Activated B cell treated with CpG ODN at 0.5 μM for 24 hours (primary cell): Measurements from ENCODE around the gene TOMM40L. TPM values are rescaled to one million over a fixed set of nuclear protein-coding genes. Genes with fewer than 3 reads are reported as not detected.

Experiments used
- ATAC-seq: fragments of 200-7000 bp; cut with Tn5 transposase; one replicate; pipeline ENCODE4 v1.10.0; 2021; ENCODE audit warnings: low read depth, mild to moderate bottlenecking, moderate library complexity
- CTCF ChIA-PET: fragments of 350-600 bp; sonication (Branson Sonifier 250); formaldehyde crosslinking; loops from one replicate; lab custom pipeline; 2021; ENCODE audit warnings: antibody characterized with exemption; lab: Charles Lee
- POLR2A ChIA-PET: fragments of 350-600 bp; sonication (Branson Sonifier 250); formaldehyde crosslinking; loops from one replicate; lab custom pipeline; 2021; ENCODE audit warnings: antibody characterized with exemption; lab: Charles Lee
- DNase-seq: peaks from one replicate; pipeline ENCODE4 v3.0.0; 2022
- H3K27ac Mint-ChIP-seq: one replicate; pipeline ENCODE4 v1.8.0; 2020; ENCODE audit warnings: mixed read lengths
- H3K27me3 Mint-ChIP-seq: one replicate; pipeline ENCODE4 v1.8.0; 2021; ENCODE audit warnings: mixed read lengths
- H3K36me3 Mint-ChIP-seq: one replicate; pipeline ENCODE4 v1.8.0; 2021; ENCODE audit warnings: low read depth, mixed read lengths
- H3K4me1 Mint-ChIP-seq: one replicate; pipeline ENCODE4 v1.8.0; 2021; ENCODE audit warnings: mixed read lengths
- H3K4me3 Mint-ChIP-seq: one replicate; pipeline ENCODE4 v1.8.0; 2020; ENCODE audit warnings: mild to moderate bottlenecking, mixed read lengths
- H3K9me3 Mint-ChIP-seq: one replicate; pipeline ENCODE4 v1.8.0; 2020; ENCODE audit warnings: mixed read lengths
- CTCF ChIP-seq: fragments of 200-600 bp; IDR thresholded peaks from one replicate; pipeline ENCODE4 v1.8.0; 2022; ENCODE audit warnings: antibody characterized with exemption, mild to moderate bottlenecking
- intact Hi-C: fragments of 100-400 bp; cut with micrococcal nuclease; formaldehyde crosslinking; loops from one replicate; pipeline ENCODE4 v1.15.1; 2024
- total RNA-seq: library from RNA; stranded (reverse); gene quantifications from 2 replicates; pipeline ENCODE4 v1.2.3, GENCODE V29; 2022

TOMM40L gene
- total RNA-seq, 1 donor from 2014 or later = 11.7 TPM

- Mint-ChIP-seq H3K27ac (peak overlapping the region; percentile 42), H3K27me3 (peaks cover 15% of the 10 kb centered on the region), H3K4me1 (peaks cover 29% of the 10 kb centered on the region), H3K9me3 (no peaks in the 10 kb centered on the region), H3K36me3 (peaks cover 32% of the 10 kb centered on the region), H3K4me3 (peak overlapping the region; percentile 99)
- DNase-seq (peak; percentile 70), ATAC-seq (peak; percentile 23)
- CTCF ChIA-PET = interaction anchor here (0.7 to 3.4 kb wide), 10 partner anchors 17 to 154 kb away, joined by 3 to 27 read pairs (median 4); partner anchors contain the start of genes CFAP126 and NDUFS2
- POLR2A ChIA-PET = interaction anchor here (1.3 to 3.2 kb wide), 3 partner anchors 46 to 86 kb away, joined by 5 to 26 read pairs (median 18); partner anchors contain the start of gene SDHC
- no peak for TF ChIP-seq CTCF
- intact Hi-C loops = loop anchor here (1.0 kb wide), 3 partner anchors 64 to 155 kb away; partner anchors contain the start of gene CFAP126
These were observed 1.5 kb downstream of the TOMM40L start for GRCh38 chr1:161227196-161227871.

- ATAC-seq = no peak
- POLR2A ChIA-PET = interaction anchor here (0.5 to 3.2 kb wide), 3 partner anchors 11 to 86 kb away, joined by 3 to 26 read pairs (median 3); no protein-coding TSS in a partner anchor
- TF ChIP-seq CTCF = no peak
- Mint-ChIP-seq H3K9me3 (no peaks in the 10 kb centered on the region), H3K4me3 (no peak overlapping the region), H3K27me3 (peaks cover 10% of the 10 kb centered on the region), H3K4me1 (peaks cover 29% of the 10 kb centered on the region), H3K27ac (no peak overlapping the region), H3K36me3 (peaks cover 32% of the 10 kb centered on the region)
- DNase-seq = no peak
- CTCF ChIA-PET = interaction anchor here (0.7 to 3.4 kb wide), 5 partner anchors 62 to 154 kb away, joined by 3 to 16 read pairs (median 4); partner anchors contain the start of gene CFAP126
- intact Hi-C loops = no loop called here
These were observed 2.2 kb downstream of the TOMM40L start for GRCh38 chr1:161228032-161228431.

GRCh38 chr1:161229896-161230295 lies 4.0 kb downstream of the TOMM40L start:
- ChIA-PET CTCF (interaction anchor here (1.2 to 1.8 kb wide), 3 partner anchors 16 to 152 kb away, joined by 3 to 11 read pairs (median 9); no protein-coding TSS in a partner anchor), POLR2A (no interaction called here)
- no peak overlapping the region for H3K4me3 Mint-ChIP-seq
- intact Hi-C loops = no loop called here
- H3K9me3 Mint-ChIP-seq = no peaks in the 10 kb centered on the region
- no peak overlapping the region for H3K27ac Mint-ChIP-seq
- peaks cover 32% of the 10 kb centered on the region for H3K36me3 Mint-ChIP-seq
- TF ChIP-seq CTCF = no peak
- no peak for DNase-seq
- no peaks in the 10 kb centered on the region for H3K27me3 Mint-ChIP-seq
- ATAC-seq = no peak
- peaks cover 29% of the 10 kb centered on the region for H3K4me1 Mint-ChIP-seq

DNA sequence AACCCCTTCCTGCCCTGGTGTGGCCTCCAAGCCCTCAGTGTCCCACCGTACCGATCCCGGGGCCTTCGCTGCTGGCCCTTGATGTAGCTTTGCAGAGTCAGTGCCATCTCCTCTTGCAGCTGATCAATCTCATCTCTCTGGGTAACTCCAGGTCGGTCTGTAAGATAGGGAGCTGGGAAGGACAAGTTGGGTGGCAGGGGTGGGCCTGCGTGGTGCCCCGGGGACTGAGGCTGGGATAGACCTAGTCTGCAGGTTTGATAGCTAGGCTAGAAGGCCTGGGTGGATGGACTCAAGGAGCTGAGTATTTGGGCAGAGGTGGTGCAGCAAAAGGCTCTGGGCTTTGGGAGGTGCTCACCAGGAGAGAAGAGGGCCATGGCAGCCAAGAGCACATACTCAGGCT lies 4.9 kb downstream of the TOMM40L start:
- H3K4me1 Mint-ChIP-seq = peaks cover 21% of the 10 kb centered on the region
- ChIA-PET CTCF (interaction anchor here (1.7 to 1.8 kb wide), 2 partner anchors 61 to 151 kb away, joined by 9 to 11 read pairs; no protein-coding TSS in a partner anchor), POLR2A (no interaction called here)
- H3K4me3 Mint-ChIP-seq = no peak overlapping the region
- intact Hi-C loops = no loop called here
- no peaks in the 10 kb centered on the region for H3K9me3 Mint-ChIP-seq
- DNase-seq = no peak
- TF ChIP-seq CTCF = no peak
- H3K27ac Mint-ChIP-seq = no peak overlapping the region
- no peak for ATAC-seq
- H3K27me3 Mint-ChIP-seq = peaks cover 4% of the 10 kb centered on the region
- H3K36me3 Mint-ChIP-seq = peaks cover 32% of the 10 kb centered on the region

DNA sequence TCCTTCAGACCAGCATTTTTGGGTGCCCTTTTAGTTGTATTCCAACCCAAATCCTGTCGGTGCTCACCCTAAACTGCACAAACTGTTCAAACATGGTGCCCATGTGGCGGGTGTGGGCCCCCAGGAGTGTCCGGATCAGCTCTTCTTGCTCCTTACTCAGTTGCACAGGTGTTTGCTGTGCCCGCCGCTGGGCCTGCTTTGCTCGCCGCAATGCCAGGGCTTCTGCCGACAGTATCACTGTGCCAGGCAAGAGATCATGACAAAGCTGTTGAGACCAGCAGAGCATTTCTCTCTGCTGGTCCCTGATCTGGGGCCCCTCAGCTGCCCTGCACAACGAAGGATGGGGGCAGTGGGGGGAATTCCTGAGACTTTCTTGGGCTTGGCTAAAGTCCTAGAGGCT lies 7.2 kb downstream of the TOMM40L start:
- no peak for ATAC-seq
- DNase-seq = no peak
- peaks cover 23% of the 10 kb centered on the region for H3K36me3 Mint-ChIP-seq
- H3K27me3 Mint-ChIP-seq = peaks cover 12% of the 10 kb centered on the region
- H3K4me1 Mint-ChIP-seq = no peaks in the 10 kb centered on the region
- TF ChIP-seq CTCF = no peak
- no peak overlapping the region for H3K27ac Mint-ChIP-seq
- no peak overlapping the region for H3K4me3 Mint-ChIP-seq
- ChIA-PET POLR2A (no interaction called here), CTCF (no interaction called here)
- intact Hi-C loops = no loop called here
- H3K9me3 Mint-ChIP-seq = no peaks in the 10 kb centered on the region
